GM18505 (cell line): Measurements from ENCODE around the gene LRP1B.

Experiments used
- ATAC-seq: cut with Tn5 transposase; IDR thresholded peaks from one replicate; pipeline ENCODE4 v1.9.1; 2021; ENCODE audit not compliant: unreplicated experiment
- POLR2A ChIP-seq: IDR thresholded peaks from 4 replicates; pipeline ENCODE4 v1.6.1; 2011; ENCODE audit warnings: borderline replicate concordance; ENCODE audit not compliant: insufficient read depth, insufficient read length; ENCODE audit errors: extremely low read depth

The LRP1B gene

GRCh38 chr2:142042536-142043199, 88.1 kb downstream of the LRP1B start:
- ATAC-seq: no peak
- no peak for TF ChIP-seq POLR2A

GRCh38 chr2:142041996-142042395, 88.8 kb downstream of the LRP1B start:
- no peak for ATAC-seq
- TF ChIP-seq POLR2A: no peak

- no peak for ATAC-seq
- TF ChIP-seq POLR2A: no peak
Measured at GRCh38 chr2:142041105-142041504, 89.7 kb downstream of the LRP1B start.

GRCh38 chr2:142040556-142040955, 90.3 kb downstream of the LRP1B start:
- TF ChIP-seq POLR2A: no peak

DNA sequence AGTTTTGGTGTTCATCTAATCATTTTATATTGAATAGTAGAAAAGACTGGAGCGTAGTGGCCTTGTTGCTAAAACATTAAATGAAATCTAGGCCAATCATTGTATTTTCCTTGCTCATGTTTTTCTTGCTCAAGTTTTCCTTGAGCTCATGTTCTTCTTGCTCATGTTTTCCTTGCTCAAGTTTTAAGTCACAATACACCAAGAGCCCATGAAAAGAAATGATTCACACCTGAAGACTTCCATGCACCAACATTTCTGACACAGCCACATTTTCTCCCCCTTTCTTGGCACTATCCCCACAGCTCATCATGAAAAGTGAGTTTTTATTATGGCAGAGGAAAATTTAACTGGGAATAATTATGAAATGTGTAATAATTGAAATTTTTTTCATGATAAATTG, 92.0 kb downstream of the LRP1B start:
- ATAC-seq: no peak

More at GRCh38 chr2:142040556-142040955, 90.3 kb downstream of the LRP1B start:
- ATAC-seq: no peak

GRCh38 chr2:142037744-142038143, 93.1 kb downstream of the LRP1B start:
- no peak for TF ChIP-seq POLR2A

More for the DNA sequence above, 92.0 kb downstream of the LRP1B start:
- TF ChIP-seq POLR2A: no peak

GRCh38 chr2:142037066-142037465, 93.8 kb downstream of the LRP1B start:
- ATAC-seq: no peak
- TF ChIP-seq POLR2A: no peak

More at GRCh38 chr2:142037744-142038143, 93.1 kb downstream of the LRP1B start:
- no peak for ATAC-seq

- ATAC-seq: no peak
- no peak for TF ChIP-seq POLR2A
Measured at GRCh38 chr2:142033393-142033792, 97.4 kb downstream of the LRP1B start.

DNA sequence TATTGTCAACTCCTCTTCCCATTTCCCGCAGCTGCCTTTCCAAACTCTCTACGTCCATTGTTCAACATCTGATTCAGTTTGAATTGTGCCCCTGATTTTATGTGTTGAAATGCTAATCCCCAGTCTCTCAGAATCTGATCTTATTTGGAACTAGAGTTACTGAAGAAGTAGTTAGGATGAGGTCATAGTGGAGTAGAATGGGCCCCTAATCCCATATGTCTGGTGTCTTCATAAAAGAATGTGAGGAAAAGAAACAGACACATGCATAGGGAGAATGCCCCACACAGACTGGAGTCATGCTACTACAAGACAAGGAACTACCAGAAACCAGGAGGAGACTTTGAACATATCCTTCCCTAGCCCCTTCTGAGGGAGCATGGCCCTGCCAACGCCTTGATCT, 99.2 kb downstream of the LRP1B start:
- no peak for ATAC-seq
- no peak for TF ChIP-seq POLR2A

DNA sequence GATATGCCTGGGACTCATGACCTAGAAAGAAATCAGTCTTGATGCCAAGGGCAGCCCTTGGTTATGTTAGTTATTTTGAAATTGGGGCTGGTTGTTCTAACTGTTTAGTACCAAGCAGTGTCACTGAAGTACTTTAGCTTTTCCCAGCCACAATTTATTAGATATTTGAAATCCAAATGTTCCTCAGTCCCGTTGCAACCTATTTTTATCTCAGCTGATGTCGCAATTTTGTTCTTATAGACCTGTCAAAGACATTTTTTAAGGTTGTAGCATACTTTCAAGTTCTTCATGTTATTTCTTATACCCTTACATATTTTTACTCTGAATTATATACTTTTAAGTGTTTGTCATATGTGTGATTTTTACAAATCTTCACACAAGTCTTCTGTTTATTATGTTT, 100.1 kb downstream of the LRP1B start:
- TF ChIP-seq POLR2A: no peak
- ATAC-seq: no peak

DNA sequence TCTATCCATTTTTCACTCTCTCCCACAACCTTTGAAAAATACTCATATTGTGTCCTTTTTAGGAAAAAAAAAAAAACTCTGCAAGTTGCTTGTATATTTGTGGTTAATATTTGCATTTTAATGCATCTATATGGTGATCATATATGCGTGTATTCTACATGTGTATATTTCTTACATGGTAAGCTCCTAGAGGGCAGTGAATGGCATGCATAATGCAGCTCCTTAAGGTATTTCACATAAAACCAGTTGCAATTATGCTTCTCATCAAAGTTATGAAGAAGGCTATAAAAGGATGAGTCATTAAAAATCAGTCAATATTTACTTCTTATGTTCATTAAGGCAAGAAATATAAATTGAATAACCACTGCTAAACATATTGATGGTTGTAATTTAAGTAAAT, 100.8 kb downstream of the LRP1B start:
- no peak for ATAC-seq
- no peak for TF ChIP-seq POLR2A

DNA sequence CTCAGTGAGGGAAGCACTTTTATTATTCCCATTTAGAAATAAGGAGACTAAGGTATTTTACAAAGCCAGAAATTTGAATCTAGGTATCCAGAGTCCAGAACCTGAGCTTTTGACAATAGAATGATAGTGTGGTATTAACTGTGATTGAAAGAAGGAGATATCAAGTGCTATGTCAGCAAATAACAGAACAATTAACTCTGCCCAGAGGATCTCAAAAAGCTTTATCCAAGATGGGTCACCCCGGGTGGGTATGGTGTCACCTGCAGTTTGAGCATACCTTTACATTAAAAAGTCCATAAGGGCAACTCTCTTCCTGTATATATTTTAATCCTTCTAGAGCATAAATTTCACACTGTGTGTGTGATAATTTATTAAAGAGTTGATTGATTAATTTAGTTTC, 105.4 kb downstream of the LRP1B start:
- TF ChIP-seq POLR2A: no peak
- no peak for ATAC-seq

- ATAC-seq: no peak
Measured at GRCh38 chr2:142020368-142020767, 110.4 kb downstream of the LRP1B start.

DNA sequence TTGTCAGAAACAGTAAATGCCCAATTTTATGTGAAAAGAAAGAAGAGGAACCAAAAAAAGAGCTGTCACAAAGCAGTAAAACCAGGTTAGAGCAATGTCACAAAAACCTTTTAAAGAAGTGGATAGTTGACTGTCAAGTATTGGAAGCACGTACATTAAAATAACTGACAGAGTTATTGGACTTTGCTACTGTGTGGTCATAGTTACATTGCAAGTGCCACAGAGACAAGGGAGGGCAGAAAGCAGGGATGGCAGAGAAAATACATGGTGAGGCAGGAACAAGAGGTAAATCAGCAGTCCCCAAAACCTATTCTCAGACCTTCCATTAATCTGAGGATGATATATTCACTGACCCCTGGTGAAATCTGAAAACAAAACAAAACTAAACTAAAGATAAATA, 116.3 kb downstream of the LRP1B start:
- TF ChIP-seq POLR2A: no peak

More at GRCh38 chr2:142020368-142020767, 110.4 kb downstream of the LRP1B start:
- TF ChIP-seq POLR2A: no peak

DNA sequence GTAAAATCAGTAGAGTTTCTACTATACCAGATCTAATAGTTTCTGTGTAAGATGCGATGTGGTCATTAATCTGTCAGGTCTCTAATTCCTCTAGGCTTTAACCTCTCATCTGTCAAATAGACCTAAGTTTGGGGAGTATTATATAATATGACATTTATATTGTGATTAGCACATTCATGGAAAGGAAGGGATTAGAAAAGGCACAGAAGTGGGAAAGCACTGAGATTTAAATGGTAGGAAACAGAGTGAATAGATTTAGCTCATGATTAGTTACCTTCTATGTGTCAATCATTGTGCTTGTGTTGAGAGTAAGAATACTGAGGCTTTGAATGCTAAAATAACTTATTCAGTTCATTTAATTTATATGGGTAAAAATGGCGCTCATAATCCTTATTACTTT, 118.0 kb downstream of the LRP1B start:
- TF ChIP-seq POLR2A: no peak
- no peak for ATAC-seq

More for the DNA sequence above, 116.3 kb downstream of the LRP1B start:
- no peak for ATAC-seq
